H1 (cell line): Measurements from ENCODE around the gene STYXL1. TPM values are rescaled to one million over a fixed set of nuclear protein-coding genes. Genes with fewer than 3 reads are reported as not detected.

Experiments used
- BCL11A ChIP-seq, 2 experiments: IDR thresholded peaks; one replicate each; pipeline ENCODE4 v1.6.1; 2011; ENCODE audit warnings: low read depth in 2 of 2, low read length in 2 of 2, mild to moderate bottlenecking in 2 of 2
- CBX8 ChIP-seq: fragments of 300-800, 300-1000 bp; sonication (generic); IDR thresholded peaks from 2 replicates; pipeline ENCODE4 v1.7.1; 2016; ENCODE audit warnings: low read depth, low read length, borderline replicate concordance
- CHD1 ChIP-seq: IDR thresholded peaks from 2 replicates; pipeline ENCODE4 v1.6.1; 2012; ENCODE audit warnings: low read depth, low read length, improper control_type of control experiment
- EP300 ChIP-seq, 2 experiments: IDR thresholded peaks; 1 replicate in 1 of 2; 2 replicates in 1 of 2; pipeline ENCODE4 v1.6.1; 2011 to 2012; ENCODE audit warnings: low read depth in 2 of 2, low read length in 2 of 2, mild to moderate bottlenecking in 2 of 2, borderline replicate concordance in 1 of 2, inconsistent platforms in 1 of 2, moderate library complexity in 1 of 2
- EZH2 ChIP-seq: fragments of 200-600 bp; sonication (generic); IDR thresholded peaks from 2 replicates; pipeline ENCODE4 v1.7.1; 2012; ENCODE audit warnings: low read depth, mild to moderate bottlenecking, moderate library complexity, low read length, inconsistent platforms; ENCODE audit not compliant: severe bottlenecking
- NRF1 ChIP-seq: IDR thresholded peaks from 2 replicates; pipeline ENCODE4 v1.6.1; 2011; ENCODE audit warnings: mild to moderate bottlenecking, low read depth, low read length, improper control_type of control experiment
- polyA plus RNA-seq, 7 experiments: library from polyadenylated mRNA; depleted of rRNA in 3 of 7; stranded (reverse) in 5 of 7; unstranded in 2 of 7; fragments of >200 nt in 5 of 7; fragments of 200-250 nt in 2 of 7; gene quantifications; 1 replicate in 5 of 7; 2 replicates in 1 of 7; 4 replicates in 1 of 7; pipeline versions ENCODE4 v1.2.1 to v1.2.3, GENCODE V29; 2011 to 2013; ENCODE audit warnings: missing spikeins in 2 of 7, mixed read lengths in 2 of 7
- total RNA-seq: library from RNA; stranded (reverse); fragmentation: NEBNext Ultra II Directional; extraction: Animal tissue kit (Norgen Biotek cat#: 25700); gene quantifications from 2 replicates; pipeline ENCODE4 v1.2.1, GENCODE V29; 2021

Gene STYXL1
- total and polyA plus RNA-seq, 2 of the 8 experiments (the other 6 are each of a cell fraction or from before 2014, with no cell fraction given) = 32.3 to 53.9 TPM

- TF ChIP-seq EZH2 = no peak
- TF ChIP-seq CBX8 = no peak
- no peak for TF ChIP-seq BCL11A (IDR thresholded peaks at IDR 0.05; ENCODE audit: low read depth in 2 of 2, low read length in 2 of 2)
- no peak for TF ChIP-seq NRF1
- no peak for TF ChIP-seq EP300 (IDR thresholded peaks at IDR 0.05; ENCODE audit: borderline replicate concordance in 1 of 2, low read depth in 2 of 2, low read length in 2 of 2)
- TF ChIP-seq CHD1 = no peak
Observed at GRCh38 chr7:75995996-75996395, 51.8 kb downstream of the STYXL1 start (continued).
